Measurements from ENCODE around the gene IQCK. TPM values are rescaled to one million over a fixed set of nuclear protein-coding genes. Genes with fewer than 3 reads are reported as not detected.

Gene IQCK
- total and polyA plus RNA-seq, 5 donors = 5.1 to 8.3 (median 6.2) TPM

GRCh38 chr16:19907161-19907992 lies 189.3 kb downstream of the IQCK start:
- H3K4me1 ChIP-seq (ENCODE audit: control insufficient read depth, insufficient read depth, low read length) = no peaks in the 10 kb centered on the region
- 20% methylated on average over 24 of the region's 24 CpGs for WGBS
- H3K27ac ChIP-seq (ENCODE audit: low read length) = no peak overlapping the region
- intact Hi-C loops (cut with DNase I) = loop anchor here (5.0 to 10.0 kb wide), 4 partner anchors 395 to 477 kb away; no protein-coding TSS in a partner anchor
- no peak overlapping the region for H3K4me3 ChIP-seq (ENCODE audit: low read length)
- DNase-seq (peak; percentile 57 to 78 (median 78)), ATAC-seq (peak; percentile 92)
- H3K27me3 ChIP-seq (ENCODE audit: control insufficient read depth, insufficient read depth) = no peaks in the 10 kb centered on the region
- H3K9me3 ChIP-seq (ENCODE audit: control insufficient read depth, low read length) = no peaks in the 10 kb centered on the region

Other genes starting within 250 kb of the IQCK start
- gene GDE1, start 196.2 kb upstream of the IQCK start, total RNA-seq = 100 to 1,000 TPM; 103 to 121 (median 106) TPM
- 72.9 TPM for gene GDE1, start 196.2 kb upstream of the IQCK start, polyA plus RNA-seq
- gene CCP110, start 194.3 kb upstream of the IQCK start, total RNA-seq = 10 to 100 TPM in 3 of 4 donors, 1 to 10 TPM in 1; 9.9 to 13.2 (median 10.3) TPM
- gene CCP110, start 194.3 kb upstream of the IQCK start, polyA plus RNA-seq = 3.9 TPM
- gene VPS35L, start 162.6 kb upstream of the IQCK start, total RNA-seq = 10 to 100 TPM; 31.5 to 40.1 (median 33.9) TPM
- gene VPS35L, start 162.6 kb upstream of the IQCK start, polyA plus RNA-seq = 19.8 TPM
- gene KNOP1, start within 50 bp of the IQCK start, total RNA-seq = 1 to 10 TPM; 6.1 to 9.2 (median 7.9) TPM
- gene KNOP1, start within 50 bp of the IQCK start, polyA plus RNA-seq = 12.5 TPM
- gene GPRC5B, start 166.6 kb downstream of the IQCK start, total RNA-seq = 10 to 100 TPM; 56.4 to 86.8 (median 84.5) TPM
- 70.6 TPM for gene GPRC5B, start 166.6 kb downstream of the IQCK start, polyA plus RNA-seq

Measured in right cardiac atrium (tissue), 5 donors.